GM21526 (cell line): Measurements from ENCODE around the gene EIF2S2.

Source experiments
- ATAC-seq: cut with Tn5 transposase; IDR thresholded peaks from one replicate; pipeline ENCODE4 v1.9.1; 2021; ENCODE audit warnings: moderate library complexity; ENCODE audit not compliant: unreplicated experiment, low FRiP score

The EIF2S2 gene

DNA sequence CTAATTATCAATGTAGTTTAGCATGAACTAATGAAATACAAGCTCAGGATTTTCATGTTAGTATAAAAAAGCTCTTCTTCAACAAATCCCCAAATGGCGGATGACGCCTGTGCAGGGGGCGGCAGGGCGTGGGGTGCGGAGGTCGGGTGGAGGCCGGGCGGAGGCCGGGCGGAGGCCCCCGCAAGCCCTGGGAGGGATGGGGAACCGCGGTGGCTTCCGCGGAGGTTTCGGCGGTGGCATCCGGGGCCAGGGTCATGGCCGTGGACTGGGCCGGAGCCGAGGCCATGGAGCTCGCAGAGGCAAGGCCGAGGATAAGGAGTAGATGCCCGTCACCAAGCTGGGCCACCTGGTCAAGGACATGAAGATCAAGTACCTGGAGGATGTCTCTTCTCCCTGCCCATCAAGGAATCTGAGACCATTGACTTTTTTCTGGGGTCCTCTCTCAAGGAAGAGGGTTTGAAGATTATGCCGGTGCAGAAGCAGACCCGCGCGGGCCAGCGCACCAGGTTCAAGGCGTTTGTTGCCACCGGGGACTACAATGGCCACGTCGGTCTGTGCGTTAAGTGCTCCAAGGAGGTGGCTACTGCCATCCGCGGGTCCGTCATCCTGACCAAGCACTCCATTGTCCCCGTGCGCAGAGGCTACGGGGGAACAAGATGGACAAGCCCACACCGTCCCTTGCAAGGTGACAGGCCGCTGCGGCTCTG lies 10.4 kb upstream of the EIF2S2 start:
- ATAC-seq: no peak

DNA sequence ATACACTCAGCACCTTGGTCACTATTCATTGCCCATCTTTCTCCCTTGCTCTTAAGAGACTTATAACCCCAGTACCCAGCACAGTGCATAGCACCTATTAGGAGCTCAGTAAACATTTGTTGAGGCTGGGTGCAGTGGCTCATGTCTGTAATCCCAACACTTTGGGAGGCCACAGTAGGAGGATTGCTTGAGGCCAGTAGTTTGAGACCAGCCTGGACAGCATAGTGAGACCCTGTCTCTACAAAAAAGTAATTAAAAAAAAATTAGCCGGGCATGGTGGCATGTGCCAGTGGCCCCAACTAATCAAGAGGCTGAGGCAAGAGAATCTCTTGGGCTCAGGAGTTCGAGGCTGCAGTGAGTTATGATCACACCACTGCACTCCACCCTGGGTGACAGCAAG lies 8.2 kb upstream of the EIF2S2 start:
- ATAC-seq: no peak

DNA sequence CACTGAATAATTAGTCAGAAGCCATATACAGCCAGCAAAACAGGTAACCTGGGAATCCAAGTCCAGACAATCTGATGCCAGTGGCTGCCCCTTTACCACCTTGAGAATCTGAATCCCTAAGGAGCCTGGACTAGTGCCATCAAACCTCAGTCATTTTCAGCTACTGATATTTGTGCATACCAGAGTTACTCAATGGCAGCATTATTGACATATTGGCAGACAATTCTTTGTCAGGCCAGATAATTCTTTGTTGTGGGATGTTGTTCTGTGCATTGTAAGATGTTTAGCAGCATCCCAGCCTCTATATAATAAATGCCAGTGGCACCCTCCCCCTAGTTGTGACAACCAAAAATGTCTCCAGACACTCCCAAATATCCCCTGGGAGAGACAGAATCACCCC lies 3.2 kb upstream of the EIF2S2 start:
- ATAC-seq: no peak

DNA sequence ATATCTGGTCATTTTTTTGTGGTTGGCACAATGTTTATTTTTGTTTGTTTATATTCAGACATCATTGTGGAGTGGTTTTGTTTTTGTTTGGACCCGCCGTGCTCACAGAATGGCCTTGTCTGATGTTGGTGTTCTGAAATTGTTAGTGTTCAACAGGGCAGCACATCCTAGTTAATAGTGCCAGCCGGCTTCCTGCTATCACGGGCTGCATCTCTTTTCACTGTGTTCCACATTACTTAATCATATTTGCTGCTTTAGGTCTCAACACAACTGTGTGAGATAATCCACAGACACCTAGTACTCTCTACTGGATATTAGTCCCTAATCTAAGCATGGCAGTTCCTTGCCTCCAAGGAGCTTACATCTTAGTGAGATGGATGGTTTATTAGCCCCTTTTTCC lies 2.8 kb upstream of the EIF2S2 start:
- no peak for ATAC-seq

DNA sequence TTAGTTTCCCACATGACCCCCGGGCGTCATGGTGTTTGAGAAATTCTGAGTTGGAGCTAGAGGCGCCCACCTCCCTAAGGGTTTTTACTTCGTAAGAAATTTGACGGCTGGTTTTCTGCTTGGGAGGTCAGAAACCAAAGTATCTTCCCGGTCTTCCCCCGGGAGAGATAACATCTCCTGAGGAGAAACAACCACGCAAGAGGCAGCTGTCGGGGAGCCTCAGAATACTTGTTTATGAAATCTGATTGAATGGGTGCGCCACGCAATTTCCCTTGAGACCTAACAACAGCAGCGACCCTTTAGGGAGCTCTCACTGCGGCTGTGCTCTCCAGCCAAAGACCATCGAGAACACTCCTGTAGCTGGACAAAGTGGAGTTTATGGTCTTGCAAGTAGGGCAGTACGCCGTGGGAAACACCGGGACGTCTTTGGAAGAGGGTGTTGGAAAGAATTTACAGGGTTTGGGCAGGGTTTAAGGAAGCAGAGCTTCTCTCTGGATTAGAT lies 608 bp upstream of the EIF2S2 start:
- no peak for ATAC-seq

DNA sequence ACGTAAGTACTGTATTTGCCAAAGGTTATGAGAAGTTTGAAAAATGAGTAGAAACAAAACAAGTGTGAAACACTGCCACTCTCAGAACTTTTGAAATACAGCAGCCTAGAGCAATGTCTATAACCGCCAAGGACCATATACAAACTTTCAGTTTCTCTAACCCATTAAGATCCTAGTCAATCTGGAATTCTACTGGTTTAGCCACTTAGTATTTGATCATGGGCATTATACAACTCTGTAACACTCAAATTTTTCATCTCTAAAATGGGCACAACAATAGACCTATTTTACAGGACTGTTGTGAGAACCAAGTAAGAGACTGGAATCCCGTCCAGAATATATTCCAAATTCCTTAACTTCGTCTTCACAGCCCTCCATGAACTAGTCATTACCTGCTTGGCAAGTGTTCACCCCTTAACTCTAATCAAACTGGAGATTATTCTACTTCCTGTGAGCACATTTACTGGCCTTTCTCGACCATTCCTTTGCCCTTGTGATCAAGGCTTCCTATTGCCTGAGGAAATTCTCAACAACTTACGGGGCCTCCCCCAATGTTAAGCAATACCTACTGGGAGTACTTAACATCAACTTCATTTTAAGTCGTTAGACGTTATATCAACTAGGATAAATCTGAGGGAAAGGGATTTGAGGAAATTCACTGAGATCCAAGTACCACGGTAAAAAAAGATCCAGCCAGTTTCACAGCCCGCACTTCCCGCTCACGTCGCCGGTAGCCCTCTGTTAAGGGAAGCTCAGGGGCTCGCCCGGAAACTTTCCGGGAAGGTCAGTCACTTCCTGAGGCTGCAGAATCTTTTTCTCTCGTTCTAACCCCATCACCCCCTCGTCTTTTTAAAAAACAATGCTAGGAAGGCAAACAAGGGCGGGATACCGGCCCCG lies 1.1 kb downstream of the EIF2S2 start:
- ATAC-seq: no peak

DNA sequence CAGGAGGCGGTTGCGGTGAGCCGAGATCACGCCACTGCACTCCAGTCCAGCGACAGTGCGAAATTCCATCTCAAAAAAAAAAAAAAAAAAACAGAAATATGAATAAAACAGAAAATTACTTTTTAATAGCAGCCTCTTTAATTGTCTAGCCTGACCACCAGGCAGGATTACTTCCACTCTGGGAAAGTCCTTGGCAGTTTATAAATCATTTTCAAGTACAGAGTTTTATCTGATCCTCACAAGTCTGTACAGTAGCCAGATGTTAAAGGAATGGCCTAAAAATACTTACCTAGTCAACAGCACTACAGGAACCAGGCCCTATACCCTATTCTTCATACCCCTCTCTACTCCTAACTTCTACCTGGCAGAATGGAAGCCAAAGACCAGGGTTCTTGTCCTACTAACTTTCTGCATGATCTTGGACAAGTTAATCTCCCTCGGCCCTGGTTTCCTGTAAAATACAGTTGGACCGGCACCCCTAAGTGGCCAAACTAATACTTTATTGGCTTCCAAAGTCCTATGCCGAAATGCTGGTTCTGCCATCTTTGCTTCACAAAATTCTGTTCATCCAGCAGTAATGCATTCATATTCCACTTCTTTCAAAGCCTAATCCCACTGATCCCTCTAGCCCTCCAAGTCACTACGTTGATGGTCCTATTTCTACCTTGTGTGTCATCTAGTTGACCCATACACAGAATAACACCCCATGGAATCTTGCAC lies 1.9 kb downstream of the EIF2S2 start:
- no peak for ATAC-seq

DNA sequence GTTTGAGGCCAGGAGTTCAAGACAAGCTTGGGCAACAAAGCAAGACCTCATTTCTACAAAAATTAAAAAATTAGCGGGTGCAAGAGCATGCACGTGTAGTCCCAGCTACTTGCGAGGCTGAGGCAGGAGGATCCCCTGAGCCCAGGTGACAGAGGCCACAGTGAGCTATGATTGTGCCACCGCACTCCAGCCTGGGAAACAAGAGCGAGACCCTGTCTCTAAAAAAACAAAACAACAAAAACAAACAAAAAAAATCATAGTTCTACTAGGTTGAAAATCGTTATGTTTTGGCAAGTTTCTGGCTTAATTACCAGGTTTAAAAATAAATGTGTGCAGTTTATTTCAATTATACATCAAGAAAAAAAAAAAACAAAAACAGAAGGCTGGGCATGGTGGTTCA lies 2.6 kb downstream of the EIF2S2 start:
- no peak for ATAC-seq

DNA sequence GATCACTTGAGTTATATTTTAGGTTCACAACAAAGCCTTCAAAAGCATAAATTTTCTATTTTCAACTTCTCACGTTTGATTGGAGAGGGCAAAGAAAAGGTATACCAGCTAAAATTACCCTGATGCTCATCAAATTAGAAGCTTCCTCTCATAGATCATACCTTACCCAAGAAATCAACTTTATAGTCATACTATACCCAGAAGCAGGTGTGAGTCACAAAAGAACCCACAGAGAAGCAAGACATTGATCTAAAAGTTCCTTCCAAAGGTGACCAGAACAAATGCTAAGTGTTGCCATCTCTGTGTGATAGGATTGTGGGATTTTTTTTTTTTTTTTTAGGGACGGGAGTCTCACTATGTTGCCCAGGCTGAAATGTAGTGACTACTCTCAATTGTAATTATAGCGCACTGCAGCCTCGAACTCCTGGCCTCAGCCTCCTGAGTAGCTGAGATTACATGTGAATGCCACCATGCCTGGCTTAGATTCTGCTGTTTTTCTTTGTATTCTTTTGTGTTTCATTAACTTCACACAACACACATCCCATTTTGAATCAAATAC lies 3.3 kb downstream of the EIF2S2 start:
- ATAC-seq: no peak

DNA sequence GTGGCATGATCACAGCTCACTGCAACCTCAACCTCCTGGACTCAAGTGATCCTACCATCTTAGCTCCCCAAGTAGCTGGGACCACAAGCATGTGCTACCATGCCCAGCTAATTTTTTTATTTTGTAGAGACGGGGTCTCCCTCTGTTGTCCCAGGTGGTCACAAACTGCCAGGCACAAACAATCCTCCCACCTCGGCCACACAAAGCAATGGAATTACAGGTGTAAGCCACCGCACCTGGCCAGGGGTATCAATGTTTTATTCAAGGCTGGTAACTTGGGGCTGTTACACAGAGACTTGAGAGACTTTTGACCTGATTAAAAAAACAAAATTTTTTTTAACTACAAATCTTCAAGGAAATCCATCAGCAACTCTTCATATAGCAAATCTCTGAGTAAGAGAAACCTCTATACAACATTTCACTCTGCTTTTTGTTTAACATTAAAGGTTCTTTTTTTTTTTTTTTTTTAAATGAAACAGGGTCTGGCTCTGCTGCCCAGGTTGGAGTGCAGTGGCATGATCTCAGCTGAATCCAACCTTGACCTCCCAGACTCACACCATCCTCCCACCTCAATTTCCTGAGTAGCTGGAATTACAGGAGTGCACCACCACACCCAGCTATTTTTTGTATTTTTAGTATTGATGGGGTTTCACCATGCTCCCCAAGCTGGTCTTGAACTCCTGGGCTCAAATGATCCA lies 5.9 kb downstream of the EIF2S2 start:
- ATAC-seq: no peak

DNA sequence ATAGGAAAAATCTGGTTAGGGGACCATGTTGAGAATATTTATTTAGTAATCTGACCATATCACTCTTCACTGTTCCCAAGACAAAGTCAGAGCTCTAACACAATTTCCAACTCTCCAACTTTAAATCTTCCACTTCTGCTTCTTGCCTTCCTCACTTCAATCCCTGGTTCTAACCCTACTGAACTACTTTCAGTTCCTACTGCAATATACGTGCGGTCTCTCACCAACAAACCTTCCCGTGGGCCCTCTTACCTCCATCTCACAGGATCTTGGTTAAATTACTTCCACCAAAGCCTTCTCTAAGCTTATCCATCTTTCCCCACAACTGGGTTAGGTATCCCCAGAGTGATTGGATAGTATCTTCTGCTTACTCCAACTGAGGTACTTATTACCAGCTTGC lies 8.0 kb downstream of the EIF2S2 start:
- no peak for ATAC-seq

DNA sequence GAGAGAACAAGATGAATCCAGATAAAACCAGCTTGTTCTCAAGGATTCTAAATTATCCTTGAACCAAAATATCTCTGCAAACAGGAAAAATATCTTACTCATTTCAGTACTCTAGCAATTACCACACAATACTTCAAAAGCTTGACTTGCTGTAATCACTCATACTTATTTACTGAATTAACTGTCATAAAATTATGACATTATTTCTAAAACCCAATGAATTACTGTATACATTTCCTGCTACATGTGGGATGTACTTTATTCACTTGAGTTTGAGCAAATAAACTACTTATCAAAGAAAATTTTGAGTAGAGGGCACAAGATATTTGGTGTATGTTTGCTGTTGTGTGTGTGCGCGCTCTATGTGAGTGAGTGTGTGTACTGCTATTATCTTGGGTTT lies 9.7 kb downstream of the EIF2S2 start:
- ATAC-seq: no peak

DNA sequence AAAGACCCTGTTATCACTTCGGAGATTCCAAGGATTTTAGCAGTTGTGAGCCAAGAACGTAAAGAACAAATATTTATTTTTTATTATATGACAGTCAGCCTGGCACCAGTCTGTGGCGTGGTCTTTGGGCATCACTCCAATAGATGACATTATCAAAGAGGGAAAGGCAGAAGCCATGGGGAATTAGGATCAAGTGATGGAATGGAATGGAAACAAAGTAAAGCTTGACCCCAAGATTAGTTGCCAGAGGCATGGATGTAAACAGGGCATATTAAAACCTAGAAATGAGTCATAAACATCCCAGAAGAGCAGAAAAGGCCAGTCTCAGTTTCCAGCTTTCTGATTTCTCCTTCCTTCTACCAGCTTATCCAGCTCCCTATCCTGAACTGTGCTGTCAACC lies 11.5 kb downstream of the EIF2S2 start:
- ATAC-seq: no peak

DNA sequence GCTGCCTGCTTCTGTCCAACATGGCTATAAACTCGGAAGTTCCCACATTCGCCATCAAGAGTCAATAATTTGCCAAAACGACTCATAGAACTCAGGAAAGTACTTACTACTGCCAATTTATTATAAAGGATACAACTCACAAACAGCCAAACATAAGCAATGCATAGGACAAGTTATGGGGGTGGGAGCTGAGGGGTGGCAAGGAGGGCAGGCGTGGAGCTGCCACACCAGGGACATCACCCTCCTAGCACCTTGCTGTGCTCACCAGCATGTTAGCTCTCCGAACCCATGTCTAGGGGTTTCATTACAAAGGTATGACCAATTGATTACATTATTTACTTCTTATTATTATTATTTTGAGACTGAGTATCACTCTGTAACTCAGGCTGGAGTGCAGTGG lies 12.4 kb downstream of the EIF2S2 start:
- no peak for ATAC-seq

DNA sequence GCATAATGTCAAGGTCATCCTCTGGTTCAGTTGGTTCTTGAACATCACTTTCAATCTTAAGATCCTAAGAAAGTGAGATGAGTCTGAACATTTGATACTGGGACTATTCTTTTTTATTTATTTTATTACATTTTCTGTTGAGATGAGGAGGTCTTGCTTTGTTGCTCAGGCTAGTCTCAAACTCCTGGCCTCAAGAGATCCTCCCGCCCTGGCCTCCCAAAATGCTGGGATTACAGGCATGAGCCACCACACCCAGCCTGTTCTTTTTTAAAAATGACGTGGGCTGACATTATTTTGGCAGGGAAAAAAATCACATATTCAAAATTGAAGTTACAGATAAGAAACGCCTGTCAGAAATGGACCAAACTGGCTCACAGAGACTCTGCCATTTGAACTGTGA lies 13.5 kb downstream of the EIF2S2 start:
- ATAC-seq: no peak

DNA sequence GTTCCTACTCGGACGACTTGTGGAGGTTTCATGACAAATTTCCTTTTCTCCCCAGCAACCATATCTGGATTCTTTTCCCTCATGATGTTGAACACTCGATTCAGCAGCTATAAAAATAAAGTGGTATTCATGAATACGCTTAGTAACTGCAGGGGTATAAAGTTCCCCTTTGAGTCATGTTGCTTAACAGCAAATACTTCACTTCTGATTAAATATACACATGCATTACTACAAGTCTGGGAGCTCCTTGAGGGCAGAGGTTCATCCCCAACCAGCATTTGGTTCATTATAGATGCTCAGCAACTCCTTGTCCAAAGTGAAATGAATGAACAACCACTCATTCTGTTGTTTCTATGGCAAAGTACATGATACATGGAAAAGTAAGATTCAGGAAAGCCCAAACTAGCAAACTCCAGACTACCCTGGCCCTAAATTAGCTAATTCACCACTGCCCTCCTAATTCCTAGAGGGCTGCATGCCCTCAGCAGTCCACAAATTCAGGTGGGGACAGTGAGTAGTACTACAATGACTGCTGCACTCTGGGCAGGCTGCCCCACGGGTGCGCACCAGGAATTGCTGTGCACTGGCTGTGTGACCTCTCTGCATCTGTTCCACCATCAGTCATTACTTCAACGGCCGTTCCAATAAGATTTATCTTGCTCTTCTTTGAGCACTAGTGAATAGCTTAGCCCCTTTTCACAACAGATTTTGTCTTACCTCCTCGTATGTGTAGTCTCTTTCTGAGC lies 15.2 kb downstream of the EIF2S2 start:
- ATAC-seq: no peak

DNA sequence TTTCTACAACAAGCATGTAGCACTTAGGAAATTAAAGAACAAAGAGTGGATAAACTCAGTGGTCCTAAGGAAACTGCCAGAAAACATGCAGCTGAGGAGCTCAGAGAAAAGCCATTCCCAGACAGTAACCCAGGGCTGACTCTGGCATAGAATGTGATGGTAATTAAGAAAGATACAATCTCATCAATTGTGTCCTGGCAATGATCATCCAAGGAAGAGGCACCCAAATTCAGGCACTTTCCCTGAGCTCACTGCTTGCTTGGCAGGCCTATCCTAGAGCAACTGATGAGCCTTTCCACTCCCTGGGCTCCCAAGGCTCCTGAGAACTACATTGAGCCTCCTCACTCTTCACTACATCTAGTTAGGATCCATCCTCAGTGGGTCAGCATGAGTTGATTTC lies 16.2 kb downstream of the EIF2S2 start:
- no peak for ATAC-seq

DNA sequence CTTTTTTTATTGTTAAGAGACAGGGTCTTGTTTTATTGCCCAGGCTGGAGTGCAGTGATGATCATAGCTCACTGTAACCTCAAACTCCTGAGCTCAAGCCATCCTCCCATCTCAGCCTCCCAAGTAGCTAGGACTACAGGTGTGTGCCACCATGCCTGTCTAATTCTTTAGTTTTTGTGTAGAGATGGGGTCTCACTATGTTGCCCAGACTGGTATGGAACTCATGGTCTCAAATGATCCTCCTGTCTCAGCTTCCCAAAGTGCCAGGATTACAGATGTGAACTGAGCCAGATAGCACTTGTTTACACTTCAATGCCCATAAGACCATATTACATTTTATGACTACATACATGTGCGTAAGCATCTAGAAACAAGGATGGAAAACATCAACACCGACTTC lies 18.1 kb downstream of the EIF2S2 start:
- no peak for ATAC-seq

DNA sequence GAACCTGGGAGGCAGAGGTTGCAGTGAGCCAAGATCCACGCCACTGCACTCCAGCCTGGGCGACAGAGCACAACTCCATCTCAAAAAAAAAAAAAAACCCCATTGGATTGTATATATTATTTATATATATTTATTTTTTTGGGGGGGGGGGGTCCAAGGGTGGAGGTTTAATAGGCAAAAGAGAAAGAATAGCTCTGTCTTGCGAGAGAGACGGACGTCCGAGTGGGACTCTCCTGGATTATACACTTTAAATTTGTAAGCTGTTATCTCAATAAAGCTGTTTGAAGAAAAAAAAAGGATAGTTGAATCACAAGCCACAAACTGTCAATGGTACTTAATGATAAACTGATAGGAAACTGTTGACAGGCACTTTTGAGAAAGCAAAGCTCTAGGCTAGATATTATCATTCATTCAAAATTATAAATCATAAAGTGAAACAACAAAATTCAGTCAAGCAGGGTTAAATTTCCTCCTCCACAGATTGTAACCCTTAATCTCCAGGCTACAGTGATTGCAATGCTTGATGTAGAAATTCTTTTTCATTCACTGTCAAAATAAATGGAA lies 20.3 kb downstream of the EIF2S2 start:
- ATAC-seq: no peak
